Measurements from ENCODE around the gene ZFYVE28.

Gene ZFYVE28

DNA sequence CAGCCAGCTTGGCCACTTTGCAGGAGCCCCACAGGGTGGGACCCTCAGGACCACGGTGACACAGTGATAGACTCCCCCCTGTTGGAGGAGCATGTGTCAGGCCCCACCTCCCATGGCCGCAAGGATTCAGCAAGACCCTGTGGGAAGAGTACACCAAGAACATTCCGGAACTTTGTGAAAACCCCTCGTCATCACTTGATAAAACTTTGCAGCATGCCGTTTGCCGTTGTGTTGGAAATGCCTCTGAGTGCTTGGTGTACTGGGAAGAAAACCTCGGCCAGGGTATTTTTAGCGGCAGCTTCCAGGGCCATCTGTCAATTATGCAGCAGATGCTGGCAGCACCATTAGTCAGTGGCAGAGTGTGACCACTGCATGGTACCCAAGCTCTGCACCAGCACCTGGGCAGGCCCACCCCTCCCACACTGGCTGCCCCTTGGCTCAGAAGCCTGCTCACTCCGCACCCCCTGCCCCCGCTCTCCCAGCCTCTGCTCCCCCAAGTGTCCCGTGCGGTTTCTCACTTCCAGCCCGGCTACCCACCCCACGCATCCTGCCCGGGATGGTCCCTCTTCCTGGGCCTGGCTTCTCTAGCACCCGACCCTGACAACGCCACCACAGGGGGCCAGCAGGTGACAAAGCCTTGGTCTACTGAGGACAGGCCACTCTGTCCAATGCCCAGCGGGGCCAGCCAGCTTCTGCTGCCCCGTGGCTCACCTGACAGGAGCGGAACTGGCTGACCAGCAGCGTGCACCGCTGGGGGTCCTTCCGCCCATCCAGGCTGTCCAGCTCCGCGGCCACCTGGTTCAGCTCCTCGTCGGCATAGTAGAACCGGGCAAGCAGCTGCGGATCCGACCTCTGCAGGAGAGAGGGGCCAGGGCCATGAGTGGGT lies 65.0 kb downstream of the ZFYVE28 start:
- no peak for DNase-seq (ENCODE audit: low spot score)

DNA sequence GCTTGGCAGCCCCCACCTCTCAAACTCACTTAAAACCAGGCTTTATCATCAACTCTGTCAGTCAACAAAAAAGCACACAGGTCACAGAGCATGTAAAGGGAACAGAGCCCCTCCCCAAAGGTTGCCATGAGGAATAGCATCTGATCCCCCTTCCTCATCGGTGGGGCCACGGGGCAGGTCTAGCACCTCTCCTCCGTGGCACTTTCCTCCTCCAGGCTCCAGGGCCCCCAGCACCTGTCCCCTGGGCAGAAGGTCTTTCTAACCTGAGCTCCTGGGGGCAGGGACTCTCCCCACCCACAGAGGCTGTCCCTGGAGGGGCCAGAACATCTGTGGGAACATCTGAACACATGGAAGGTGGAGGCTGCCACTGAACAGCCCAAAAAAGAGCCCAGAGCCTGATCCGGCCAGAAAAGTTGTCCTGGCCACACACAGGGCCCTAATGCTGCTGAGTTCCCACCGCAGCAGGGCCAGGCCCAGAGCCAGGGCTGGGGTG lies 65.7 kb downstream of the ZFYVE28 start:
- no peak for DNase-seq (ENCODE audit: low spot score)

DNA sequence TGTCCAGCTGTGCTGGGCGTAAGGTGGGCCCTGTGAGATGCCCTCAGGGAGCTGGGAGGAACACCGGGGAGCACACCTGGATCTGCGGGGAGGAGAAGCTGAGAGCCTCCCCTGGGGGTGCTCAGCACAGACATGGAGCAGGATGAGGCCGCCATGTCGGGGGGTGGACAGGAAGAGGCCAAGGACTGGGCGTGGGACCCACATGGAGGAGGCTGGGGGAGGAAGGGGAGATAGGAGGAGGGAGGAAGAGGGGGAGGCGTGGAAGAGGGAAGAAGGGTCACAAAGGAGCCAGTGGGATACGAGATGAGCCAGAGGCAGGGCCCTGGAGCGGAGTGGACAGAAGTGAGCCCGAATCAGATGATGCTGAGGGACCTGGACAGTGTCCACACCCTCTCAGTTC lies 66.3 kb downstream of the ZFYVE28 start:
- no peak for DNase-seq (ENCODE audit: low spot score)

DNA sequence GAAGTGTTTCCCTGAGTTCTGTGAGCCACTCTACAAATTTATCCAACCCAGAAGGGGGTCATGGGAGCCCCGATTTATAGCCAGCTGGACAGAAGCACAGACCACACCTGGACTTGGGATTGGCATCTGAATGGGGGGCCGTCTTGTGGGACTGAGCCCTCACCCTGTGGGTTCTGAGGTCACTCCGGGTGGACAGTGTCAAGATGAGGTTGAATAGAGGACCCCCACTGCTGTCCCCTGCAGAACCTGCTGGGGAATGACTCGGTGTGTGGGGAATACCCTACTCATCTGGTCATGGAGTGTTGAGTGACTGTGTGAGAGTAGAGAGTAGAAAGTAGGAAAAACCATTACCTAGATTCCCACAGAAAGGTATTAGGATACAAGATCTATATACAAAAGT lies 67.5 kb downstream of the ZFYVE28 start:
- DNase-seq (ENCODE audit: low spot score), result no peak

DNA sequence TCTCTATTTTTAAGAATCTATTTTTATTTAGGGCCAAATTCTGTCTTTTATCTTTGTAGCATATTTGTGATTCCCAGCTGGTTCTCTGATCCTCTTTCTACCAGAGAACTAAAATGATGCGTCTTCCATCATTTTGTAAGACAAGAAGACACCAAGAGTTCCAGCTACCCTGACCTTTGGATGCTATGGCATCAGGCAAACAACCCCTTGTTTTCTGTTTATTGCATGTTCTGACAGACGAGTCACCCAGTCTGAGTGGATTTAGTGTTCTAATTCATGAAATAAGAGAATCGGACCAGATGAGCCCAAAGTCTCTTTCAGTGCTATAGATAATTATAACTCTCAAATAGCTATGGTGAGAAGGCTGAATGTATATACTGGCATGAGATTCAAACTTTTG lies 69.7 kb downstream of the ZFYVE28 start:
- DNase-seq (ENCODE audit: low spot score), result no peak

DNA sequence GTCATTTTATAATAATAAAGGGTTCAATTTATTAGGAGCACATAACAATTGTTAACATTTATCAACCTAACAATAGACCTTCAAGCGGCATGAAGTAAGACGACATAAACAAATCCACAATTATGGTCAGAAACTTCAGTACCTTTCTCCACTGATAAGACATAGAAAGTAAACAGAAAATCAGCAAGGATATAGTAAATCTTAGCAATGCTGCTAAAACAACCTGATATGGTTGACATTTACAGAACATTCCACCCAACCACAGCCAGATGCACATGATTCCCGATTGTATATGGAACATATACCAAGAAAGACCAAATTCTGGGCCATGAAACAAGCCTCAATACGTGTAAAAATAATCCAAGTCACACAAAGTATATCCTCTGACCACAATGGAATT lies 71.3 kb downstream of the ZFYVE28 start:
- DNase-seq (ENCODE audit: low spot score), result no peak

DNA sequence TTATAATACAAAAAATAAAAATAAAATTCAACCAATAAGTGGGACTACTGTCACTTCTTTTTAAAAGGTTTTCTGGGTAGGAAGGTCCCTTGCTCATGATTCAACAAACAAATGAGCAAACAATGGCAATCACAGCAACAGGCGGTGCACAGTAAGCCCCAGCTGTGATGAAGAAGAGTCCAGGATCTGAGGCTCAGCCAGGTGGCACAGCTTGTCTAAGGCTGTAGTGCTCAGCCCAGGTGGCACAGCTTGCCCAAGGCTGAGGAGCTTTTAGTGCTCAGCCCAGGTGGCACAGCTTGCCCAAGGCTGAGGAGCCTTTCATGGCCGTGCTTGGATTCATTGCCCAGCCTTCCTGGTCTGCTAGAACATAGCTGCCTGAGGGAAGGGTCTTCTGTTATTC lies 75.0 kb downstream of the ZFYVE28 start:
- DNase-seq (ENCODE audit: low spot score), result no peak

DNA sequence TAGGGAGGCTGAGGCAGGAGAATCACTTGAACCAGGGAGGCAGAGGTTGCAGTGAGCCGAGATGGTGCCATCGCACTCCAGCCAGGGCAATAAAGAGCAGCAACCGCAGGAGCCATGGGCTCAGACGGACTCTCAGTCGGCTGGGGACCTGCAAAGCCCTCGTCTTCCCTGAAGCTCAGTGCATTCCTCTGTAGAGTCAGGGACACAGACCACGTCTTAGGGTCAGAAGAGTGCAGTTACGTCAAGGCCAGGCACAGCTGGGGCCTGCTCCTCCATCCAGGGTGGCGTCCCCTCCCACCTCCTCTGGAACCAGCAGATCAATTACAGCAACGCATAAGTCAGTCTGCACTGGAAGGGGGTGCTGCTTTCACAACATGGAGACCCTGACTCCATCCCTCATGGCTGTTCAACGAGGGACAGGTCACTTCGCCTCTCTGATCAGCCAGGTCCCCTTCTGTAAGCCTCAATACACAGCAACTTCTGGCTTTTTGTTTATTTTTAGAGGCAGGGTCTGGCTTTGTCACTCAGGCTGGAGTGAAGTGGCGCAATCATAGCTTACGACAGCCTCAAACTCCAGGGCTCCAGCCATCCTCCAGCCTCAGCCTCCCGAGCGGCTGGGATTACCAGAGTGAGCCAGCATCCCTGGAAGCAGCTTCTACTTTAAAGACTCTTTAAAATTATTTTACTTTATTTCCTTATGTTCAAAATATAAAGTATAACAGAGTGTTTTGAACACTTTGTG lies 76.4 kb downstream of the ZFYVE28 start:
- no peak for DNase-seq (ENCODE audit: low spot score)

DNA sequence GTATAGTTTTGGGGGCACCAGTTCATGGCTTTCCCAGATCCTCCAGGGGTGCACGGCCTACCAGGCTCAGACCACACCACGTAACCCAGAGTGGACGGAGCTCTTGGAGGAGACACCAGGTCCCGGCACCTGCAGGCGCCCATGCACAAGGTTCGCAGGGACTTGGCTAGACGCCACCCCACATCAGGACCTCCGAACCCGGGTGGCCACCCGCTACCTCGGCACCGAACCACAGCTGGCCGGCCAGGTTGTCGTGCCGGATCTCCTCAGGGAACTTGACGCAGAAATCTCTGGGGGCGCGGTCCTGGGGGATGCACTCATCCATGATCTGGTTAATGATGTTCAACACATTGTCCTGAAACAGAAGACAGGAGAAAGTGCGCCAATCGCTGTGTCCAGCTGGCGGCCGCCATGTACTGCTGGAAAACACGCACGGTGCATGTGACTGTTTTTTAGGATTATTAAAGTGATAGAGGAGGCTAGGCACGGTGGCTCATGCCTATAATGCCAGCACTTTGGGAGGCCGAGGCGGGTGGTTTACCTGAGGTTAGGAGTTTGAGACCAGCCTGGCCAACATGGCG lies 77.1 kb downstream of the ZFYVE28 start:
- DNase-seq (ENCODE audit: low spot score), result no peak

DNA sequence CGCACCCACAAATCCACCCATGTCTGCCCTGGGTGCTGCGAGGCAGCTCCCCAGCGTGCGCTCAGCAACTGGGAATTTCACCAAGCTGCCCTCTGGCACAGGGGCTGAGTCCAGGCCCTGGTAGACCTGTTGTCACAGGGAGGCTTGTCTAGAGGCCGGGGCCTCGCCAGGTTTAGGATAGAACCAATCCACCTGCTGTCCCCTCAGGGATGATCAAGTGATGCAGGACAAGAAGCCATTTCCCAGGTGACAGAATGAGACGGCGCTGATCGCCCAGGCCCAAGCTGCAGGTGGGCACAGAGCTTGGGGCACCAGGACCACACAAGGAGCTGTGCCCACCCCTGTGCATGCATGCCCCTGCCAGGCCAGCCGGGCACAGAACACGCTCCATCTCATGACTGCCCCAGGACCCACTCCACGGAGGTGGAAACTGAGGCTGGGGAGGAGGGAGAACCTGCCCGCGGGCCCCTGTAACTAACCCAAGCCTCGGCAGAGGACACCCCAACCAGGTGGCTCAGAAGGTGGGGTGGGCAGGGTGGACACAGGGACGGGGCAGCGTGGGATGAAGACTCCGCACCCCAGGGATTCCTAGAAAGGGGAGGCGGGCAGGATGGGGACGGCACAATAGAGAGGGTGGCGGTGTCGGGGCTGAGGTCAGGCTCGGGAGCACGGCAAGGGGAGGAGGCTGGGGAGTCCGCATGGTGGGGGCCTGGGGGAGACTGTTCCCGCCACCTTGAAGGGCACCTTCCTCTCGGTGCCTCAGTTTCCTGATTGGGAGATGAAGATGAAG lies 78.0 kb downstream of the ZFYVE28 start:
- DNase-seq (ENCODE audit: low spot score), result no peak

DNA sequence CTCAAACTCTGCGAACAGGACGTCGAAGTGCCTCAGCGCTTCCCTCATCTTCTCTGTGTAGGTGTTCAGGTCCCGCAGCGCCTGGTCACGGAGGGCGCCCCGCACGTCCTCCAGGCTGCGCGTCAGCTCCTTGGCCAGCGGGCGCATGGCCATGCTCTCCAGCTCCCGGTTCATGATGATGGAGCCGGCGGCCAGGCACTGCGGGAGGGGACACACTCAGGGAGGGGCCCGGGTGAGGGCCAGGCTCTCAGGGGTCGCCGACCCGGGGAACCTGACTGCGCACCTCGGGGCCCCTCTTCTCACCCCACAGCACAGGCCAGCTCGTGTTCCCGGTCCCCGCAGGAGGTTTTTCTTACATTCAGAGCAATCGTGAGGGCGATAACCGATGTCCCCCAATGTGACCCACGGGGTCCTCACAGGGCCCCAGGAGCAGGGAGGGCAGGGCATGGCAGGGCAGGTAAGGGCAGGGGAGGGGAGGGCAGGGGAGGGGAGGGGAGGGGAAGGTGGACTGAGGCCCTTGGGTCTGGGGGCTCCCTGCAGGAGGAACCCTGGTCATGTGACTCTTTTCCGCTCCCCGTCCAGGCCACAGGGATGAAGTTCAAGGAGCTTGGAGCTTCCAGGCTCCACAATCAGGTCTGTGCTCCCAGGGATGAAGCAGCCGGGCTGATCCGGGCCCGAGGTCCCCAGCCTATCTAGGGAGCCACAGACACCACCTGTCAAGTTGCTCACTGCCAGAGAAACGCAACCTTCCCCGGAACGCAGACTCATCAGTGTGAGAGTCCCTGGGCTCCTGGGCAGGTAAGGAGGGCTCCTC lies 78.8 kb downstream of the ZFYVE28 start:
- no peak for DNase-seq (ENCODE audit: low spot score)

DNA sequence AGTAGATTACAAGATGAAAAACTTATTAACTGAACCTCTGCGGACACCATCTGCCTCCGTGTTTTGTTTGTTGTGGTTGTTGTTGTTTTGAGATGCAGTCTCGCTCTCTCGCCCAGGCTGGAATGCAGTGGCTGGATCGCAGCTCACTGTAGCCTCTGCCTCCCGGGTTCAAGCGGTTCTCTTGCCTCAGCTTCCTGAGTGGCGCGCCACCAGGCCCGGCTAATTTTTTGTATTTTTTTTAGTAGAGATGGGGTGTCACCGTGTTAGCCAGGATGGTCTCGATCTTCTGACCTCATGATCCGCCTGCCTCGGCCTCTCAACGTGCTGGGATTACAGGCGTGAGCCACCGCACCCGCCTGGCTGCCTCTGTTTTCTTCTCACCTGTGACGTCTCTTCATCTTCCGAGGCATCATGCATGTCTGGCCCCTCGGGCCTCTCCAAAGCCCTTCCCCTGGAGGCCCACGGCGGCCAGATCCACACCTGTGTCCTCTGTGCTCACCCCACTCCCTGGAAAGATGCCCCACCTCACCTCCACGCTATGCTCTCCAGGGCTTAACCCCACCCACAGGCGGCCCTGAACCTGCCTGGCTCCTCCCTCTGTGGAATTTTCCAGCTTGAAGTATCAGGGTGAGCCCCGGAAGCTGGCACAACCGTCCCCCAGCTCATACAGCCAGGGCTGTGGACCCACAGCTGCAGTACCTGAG lies 79.5 kb downstream of the ZFYVE28 start:
- DNase-seq (ENCODE audit: low spot score), result no peak

DNA sequence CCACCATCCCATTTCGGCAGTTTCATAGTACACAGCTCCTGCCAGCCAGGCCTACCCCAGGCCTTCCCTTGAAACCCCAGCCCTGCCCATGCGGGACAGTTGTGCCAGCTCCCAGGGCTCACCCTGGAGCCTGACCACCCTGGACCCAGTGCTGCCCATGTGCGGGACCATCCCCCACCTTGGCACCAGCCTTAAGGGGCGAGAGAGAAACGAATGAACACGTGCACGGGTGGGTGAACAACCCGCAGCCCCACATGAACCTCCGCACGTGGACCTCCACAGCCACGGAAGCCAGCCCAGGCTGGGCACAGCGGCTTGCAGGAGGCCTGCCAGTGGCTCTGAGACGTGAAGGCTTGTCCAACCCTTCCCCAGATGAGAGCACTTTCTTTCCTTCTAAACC lies 80.5 kb downstream of the ZFYVE28 start:
- no peak for DNase-seq (ENCODE audit: low spot score)

DNA sequence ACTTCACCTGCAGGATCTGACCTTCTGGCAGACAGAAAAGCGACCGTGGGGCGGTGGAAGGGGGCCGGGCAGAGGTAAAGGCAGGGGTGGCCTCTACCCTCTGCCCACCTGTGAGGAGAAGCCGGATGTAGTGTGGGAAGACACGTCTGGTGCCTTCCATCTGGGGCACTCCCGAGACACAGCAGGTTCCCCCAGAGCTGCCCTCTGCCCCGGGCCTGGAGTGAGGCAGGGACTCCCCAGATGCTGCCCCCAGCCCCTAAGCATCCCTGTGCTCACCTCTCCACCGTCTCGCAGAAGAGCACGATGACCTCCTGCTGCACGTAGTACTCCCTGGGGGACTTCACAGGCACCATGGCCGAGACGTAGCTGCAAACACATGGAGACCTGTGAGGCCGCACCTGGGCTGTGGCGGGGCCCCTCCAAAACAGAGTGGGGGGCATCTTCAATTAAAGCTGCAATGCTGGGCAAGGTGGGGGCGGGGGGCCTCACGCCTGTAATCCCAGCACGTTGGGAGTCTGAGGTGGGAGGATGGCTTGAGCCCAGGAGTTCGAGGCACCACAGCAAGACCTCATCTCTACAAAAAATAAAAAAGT lies 81.2 kb downstream of the ZFYVE28 start:
- no peak for DNase-seq (ENCODE audit: low spot score)

DNA sequence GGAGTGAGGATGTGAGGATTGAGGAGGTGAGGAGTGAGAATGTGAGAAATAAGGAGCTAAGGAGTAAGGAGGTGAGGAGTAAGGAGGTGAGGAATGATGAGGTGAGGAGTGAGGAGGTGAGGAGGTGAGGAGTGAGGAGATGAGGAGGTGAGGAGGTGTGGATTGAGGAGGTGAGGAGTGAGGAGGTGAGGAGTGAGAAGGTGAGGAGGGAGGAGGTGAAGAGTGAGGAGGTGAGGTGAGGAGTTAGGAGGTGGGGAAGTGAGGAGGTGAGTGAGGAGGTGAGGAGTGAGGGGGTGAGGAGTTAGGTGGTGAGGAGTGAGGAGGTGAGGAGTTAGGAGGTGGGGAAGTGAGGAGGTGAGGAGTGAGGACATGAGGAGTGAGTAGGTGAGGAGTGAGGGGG lies 81.8 kb downstream of the ZFYVE28 start:
- no peak for DNase-seq (ENCODE audit: low spot score)

DNA sequence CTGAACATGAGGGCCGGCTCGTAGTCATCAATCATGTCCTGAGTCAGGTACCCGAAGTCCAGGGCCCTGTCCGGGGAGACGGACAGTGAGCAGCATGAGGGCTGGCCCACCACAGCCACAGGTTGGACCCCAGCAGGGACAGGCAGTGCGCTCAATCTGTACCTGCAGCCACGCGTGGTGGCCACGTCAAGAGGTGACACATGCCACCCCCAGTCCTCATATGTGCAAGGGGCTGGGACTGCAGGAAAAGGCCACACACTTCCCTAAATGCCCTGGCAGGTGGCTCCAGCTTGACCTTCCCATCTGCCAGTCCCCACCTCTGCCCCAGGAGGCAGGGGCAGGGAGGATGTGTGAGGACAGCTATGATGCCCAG lies 82.7 kb downstream of the ZFYVE28 start:
- DNase-seq (ENCODE audit: low spot score), result no peak

DNA sequence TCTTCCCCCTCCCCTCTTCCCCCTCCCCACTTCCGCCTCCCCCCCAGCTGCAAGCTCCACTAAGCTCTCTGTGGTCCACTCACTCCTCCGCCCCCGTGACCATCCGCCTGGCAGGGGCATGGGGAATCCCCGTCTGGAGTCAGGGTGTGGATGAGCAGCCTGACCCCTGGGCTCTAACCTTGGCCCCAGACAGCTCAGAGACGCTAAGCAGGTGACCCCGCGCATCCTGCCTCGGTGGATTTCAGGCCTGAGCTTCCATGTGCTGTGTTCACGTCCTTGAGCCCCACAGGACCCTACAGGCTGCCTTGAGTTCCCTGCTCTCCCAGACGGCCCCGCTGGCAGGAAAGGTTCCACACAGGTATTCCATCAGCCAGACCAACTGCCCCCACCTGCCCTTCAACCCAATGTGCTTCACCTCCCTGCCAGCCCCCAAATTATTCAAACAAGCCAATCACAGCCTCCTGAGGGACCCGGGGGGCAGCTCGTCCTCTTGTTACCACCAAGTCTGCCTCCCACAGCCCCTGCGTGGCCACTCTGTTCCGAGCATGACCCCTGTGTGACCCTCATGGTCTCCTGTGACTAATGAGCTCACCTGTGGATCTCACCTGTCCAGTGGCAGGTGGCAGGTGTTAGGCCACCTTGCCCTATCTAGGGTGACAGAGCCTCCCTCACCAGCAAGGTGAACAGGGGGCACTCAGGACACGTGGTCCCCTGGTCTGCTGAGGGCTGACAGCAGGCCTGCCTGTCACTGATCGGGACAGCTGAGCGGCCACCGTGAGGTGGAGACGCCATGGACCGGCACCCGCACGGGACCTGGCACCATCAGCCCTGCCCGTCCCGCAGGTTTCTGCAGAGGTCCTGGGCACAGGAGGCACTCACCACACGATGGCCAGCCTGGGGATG lies 83.4 kb downstream of the ZFYVE28 start:
- no peak for DNase-seq (ENCODE audit: low spot score)

DNA sequence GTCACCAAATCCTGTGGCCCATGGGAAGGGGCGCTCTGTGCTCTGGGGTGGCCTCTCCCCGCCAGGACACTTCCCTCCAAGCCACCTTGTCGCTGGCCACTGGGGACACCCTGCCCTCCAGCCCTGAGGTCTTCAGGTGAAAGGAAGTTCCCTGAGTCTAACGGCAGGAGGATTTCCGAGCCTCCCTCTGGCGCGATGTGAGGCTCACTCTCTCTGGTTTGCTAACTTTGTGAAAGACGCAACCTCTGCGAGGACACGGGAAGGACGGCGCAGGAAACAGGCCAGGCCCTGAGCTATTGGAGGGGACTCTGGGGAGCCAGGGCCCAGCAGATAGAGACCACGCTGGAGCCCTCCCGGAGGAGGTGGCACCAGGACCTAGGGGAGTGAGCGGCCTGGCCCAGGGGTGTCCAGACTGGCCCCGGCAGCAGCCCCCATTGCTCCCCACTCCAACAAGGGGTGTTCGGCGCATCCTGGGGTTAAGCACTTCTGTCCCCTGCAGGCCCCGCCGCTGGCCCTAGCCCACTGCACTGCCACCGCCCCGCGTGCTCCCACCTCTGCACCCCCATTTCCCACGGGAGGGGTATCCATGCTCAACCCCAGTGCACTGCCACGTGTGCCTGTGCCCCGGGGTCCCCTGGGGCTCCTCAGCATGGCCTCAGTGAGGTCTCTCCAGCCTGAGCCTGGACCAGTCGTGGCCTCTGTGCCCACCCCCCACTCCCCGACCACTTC lies 84.4 kb downstream of the ZFYVE28 start:
- DNase-seq (ENCODE audit: low spot score), result no peak

All from SK-N-DZ (cell line).